HG03060 (cell line): Measurements from ENCODE around the gene CEP192.
"Not testable (repeated sequence)": the region's sequence is repeated elsewhere in the genome, so short reads cannot be mapped to it uniquely, and the experiment has no call there.

ENCODE experiments used
- ATAC-seq: cut with Tn5 transposase; IDR thresholded peaks from one replicate; pipeline ENCODE4 v1.9.1; 2021; ENCODE audit warnings: low read depth, moderate number of reproducible peaks; ENCODE audit not compliant: unreplicated experiment

Gene CEP192

GRCh38 chr18:13028869-13029268 lies 37.7 kb downstream of the CEP192 start:
- ATAC-seq, result no peak

GRCh38 chr18:13032173-13032572 lies 41.0 kb downstream of the CEP192 start:
- ATAC-seq, result no peak

GRCh38 chr18:13035249-13035914 lies 44.2 kb downstream of the CEP192 start:
- no peak for ATAC-seq

- ATAC-seq, result no peak
These were observed 45.6 kb downstream of the CEP192 start for GRCh38 chr18:13036622-13037320.

- ATAC-seq, result no peak
These were observed 48.6 kb downstream of the CEP192 start for GRCh38 chr18:13039806-13040205.

GRCh38 chr18:13043066-13043465 lies 51.9 kb downstream of the CEP192 start:
- no peak for ATAC-seq

GRCh38 chr18:13048061-13048595 lies 57.0 kb downstream of the CEP192 start:
- no peak for ATAC-seq

- ATAC-seq, result no peak
These were observed 60.0 kb downstream of the CEP192 start for GRCh38 chr18:13051159-13051558.

- ATAC-seq, result no peak
These were observed 60.8 kb downstream of the CEP192 start for GRCh38 chr18:13051950-13052349.

- ATAC-seq, result no peak
These were observed 63.2 kb downstream of the CEP192 start for GRCh38 chr18:13054336-13054735.

- ATAC-seq, result no peak
These were observed 70.5 kb downstream of the CEP192 start for GRCh38 chr18:13061630-13062189.

- ATAC-seq, result no peak
These were observed 76.0 kb downstream of the CEP192 start for GRCh38 chr18:13067124-13067523.

- no peak for ATAC-seq
These were observed 76.8 kb downstream of the CEP192 start for GRCh38 chr18:13067966-13068365.

GRCh38 chr18:13070460-13070859 lies 79.3 kb downstream of the CEP192 start:
- ATAC-seq, result no peak

GRCh38 chr18:13076886-13077285 lies 85.7 kb downstream of the CEP192 start:
- no peak for ATAC-seq

GRCh38 chr18:13077473-13077872 lies 86.3 kb downstream of the CEP192 start:
- ATAC-seq, result no peak

- ATAC-seq, result not testable (repeated sequence)
These were observed 86.9 kb downstream of the CEP192 start for GRCh38 chr18:13078065-13078464.

GRCh38 chr18:13086906-13087305 lies 95.7 kb downstream of the CEP192 start:
- ATAC-seq, result no peak

- ATAC-seq, result no peak
These were observed 104.3 kb downstream of the CEP192 start for GRCh38 chr18:13095466-13095865.

GRCh38 chr18:13096232-13096631 lies 105.1 kb downstream of the CEP192 start:
- no peak for ATAC-seq

- no peak for ATAC-seq
These were observed 105.6 kb downstream of the CEP192 start for GRCh38 chr18:13096719-13097118.

- not testable (repeated sequence) for ATAC-seq
These were observed 106.9 kb downstream of the CEP192 start for GRCh38 chr18:13098104-13098503.
